WTC11 (cell line): ENCODE results near the gene BCAS3. TPM values are rescaled to one million over a fixed set of nuclear protein-coding genes. Genes with fewer than 3 reads are reported as not detected.

Source experiments
- ATAC-seq: fragments of 200-7000 bp; cut with Tn5 transposase; 2 replicates; pipeline ENCODE4 v1.10.0; 2021; ENCODE audit warnings: mild to moderate bottlenecking, moderate library complexity
- CTCF ChIA-PET: fragments of 300-600 bp; sonication (Branson Sonifier 250); formaldehyde crosslinking; loops from one replicate; lab custom pipeline; 2021; ENCODE audit warnings: antibody characterized with exemption; lab: Charles Lee
- POLR2A ChIA-PET: fragments of 350-600 bp; sonication (Branson Sonifier 250); formaldehyde crosslinking; loops from one replicate; lab custom pipeline; 2021; ENCODE audit warnings: antibody characterized with exemption; lab: Charles Lee
- DNase-seq: peaks from one replicate; pipeline ENCODE4 v3.0.0; 2021; ENCODE audit warnings: low spot score
- H3K27ac Mint-ChIP-seq: 2 replicates; pipeline ENCODE4 v1.8.0; 2021; ENCODE audit warnings: mixed read lengths
- H3K27me3 Mint-ChIP-seq: 2 replicates; pipeline ENCODE4 v1.8.0; 2021; ENCODE audit warnings: low read depth, mild to moderate bottlenecking, moderate library complexity, mixed read lengths
- H3K36me3 Mint-ChIP-seq: 2 replicates; pipeline ENCODE4 v1.8.0; 2021; ENCODE audit warnings: mixed read lengths
- H3K4me1 Mint-ChIP-seq: 2 replicates; pipeline ENCODE4 v1.8.0; 2022; ENCODE audit warnings: mixed read lengths
- H3K4me3 Mint-ChIP-seq: 2 replicates; pipeline ENCODE4 v1.8.0; 2021; ENCODE audit warnings: mild to moderate bottlenecking, moderate library complexity, mixed read lengths
- H3K9me3 Mint-ChIP-seq: 2 replicates; pipeline ENCODE4 v1.8.0; 2021; ENCODE audit warnings: mixed read lengths
- ATF1 ChIP-seq: sonication (generic); formaldehyde crosslinking; IDR thresholded peaks from 2 replicates; pipeline ENCODE4 v1.8.1; 2023; ENCODE audit warnings: mild to moderate bottlenecking, moderate library complexity, missing genetic modification reagents
- E2F4 ChIP-seq: sonication (generic); formaldehyde crosslinking; IDR thresholded peaks from 2 replicates; pipeline ENCODE4 v1.8.1; 2022; ENCODE audit warnings: low read depth, mild to moderate bottlenecking, moderate library complexity, missing genetic modification reagents, borderline replicate concordance
- ELF4 ChIP-seq: sonication (generic); formaldehyde crosslinking; IDR thresholded peaks from 2 replicates; pipeline ENCODE4 v1.8.1; 2022; ENCODE audit warnings: low read depth, mild to moderate bottlenecking, moderate library complexity, missing genetic modification reagents
- EMX1 ChIP-seq: fragments of 250-450 bp; sonication (Bioruptor Pico); IDR thresholded peaks from 2 replicates; pipeline ENCODE4 v1.8.0; 2021; ENCODE audit warnings: mild to moderate bottlenecking
- FOXJ3 ChIP-seq: sonication (generic); formaldehyde crosslinking; IDR thresholded peaks from 2 replicates; pipeline ENCODE4 v1.9.0; 2021; ENCODE audit warnings: missing genetic modification reagents, mild to moderate bottlenecking, borderline replicate concordance
- GRHL2 ChIP-seq: fragments of 250-450 bp; sonication (Bioruptor Pico); IDR thresholded peaks from 2 replicates; pipeline ENCODE4 v1.8.0; 2022; ENCODE audit warnings: mild to moderate bottlenecking, moderate library complexity; ENCODE audit not compliant: insufficient replicate concordance, severe bottlenecking
- IRF2 ChIP-seq: sonication (generic); formaldehyde crosslinking; IDR thresholded peaks from 2 replicates; pipeline ENCODE4 v1.8.0; 2022; ENCODE audit warnings: low read depth, missing genetic modification reagents, borderline replicate concordance
- MLX ChIP-seq: sonication (generic); formaldehyde crosslinking; IDR thresholded peaks from 2 replicates; pipeline ENCODE4 v1.8.1; 2023; ENCODE audit warnings: mild to moderate bottlenecking, missing genetic modification reagents, moderate library complexity
- MXD4 ChIP-seq: fragments of 250-450 bp; sonication (Bioruptor Pico); IDR thresholded peaks from 2 replicates; pipeline ENCODE4 v1.8.0; 2021; ENCODE audit warnings: mild to moderate bottlenecking, moderate library complexity, borderline replicate concordance
- NFATC4 ChIP-seq: fragments of 250-450 bp; sonication (Bioruptor Pico); IDR thresholded peaks from 2 replicates; pipeline ENCODE4 v1.9.0; 2021; ENCODE audit warnings: mild to moderate bottlenecking
- NR2C2 ChIP-seq: sonication (generic); formaldehyde crosslinking; IDR thresholded peaks from 2 replicates; pipeline ENCODE4 v1.8.0; 2022; ENCODE audit warnings: mild to moderate bottlenecking, missing genetic modification reagents
- PRDM15 ChIP-seq: sonication (generic); formaldehyde crosslinking; IDR thresholded peaks from 2 replicates; pipeline ENCODE4 v1.8.0; 2022; ENCODE audit warnings: missing genetic modification reagents
- PREB ChIP-seq: sonication (generic); formaldehyde crosslinking; IDR thresholded peaks from 2 replicates; pipeline ENCODE4 v1.8.1; 2022; ENCODE audit warnings: mild to moderate bottlenecking, missing genetic modification reagents, moderate library complexity, borderline replicate concordance
- ZNF138 ChIP-seq: sonication (generic); formaldehyde crosslinking; conservative IDR thresholded peaks from 2 replicates; pipeline ENCODE4 v1.8.1; 2022; ENCODE audit warnings: mild to moderate bottlenecking, moderate library complexity, missing genetic modification reagents
- ZNF281 ChIP-seq: sonication (generic); formaldehyde crosslinking; IDR thresholded peaks from 2 replicates; pipeline ENCODE4 v1.8.0; 2023; ENCODE audit warnings: mild to moderate bottlenecking, missing genetic modification reagents
- ZNF671 ChIP-seq: fragments of 250-450 bp; sonication (Bioruptor Pico); IDR thresholded peaks from 2 replicates; pipeline ENCODE4 v1.8.0; 2021; ENCODE audit warnings: mild to moderate bottlenecking
- total RNA-seq: library from RNA; stranded (reverse); gene quantifications from 3 replicates; pipeline ENCODE4 v1.2.3, GENCODE V29; 2021
- TF ChIP-seq, protein P1 (sequence below): fragments of 250-450 bp; sonication (Bioruptor Pico); conservative IDR thresholded peaks from 2 replicates; pipeline ENCODE4 v1.9.0; 2021; ENCODE audit warnings: mild to moderate bottlenecking
- TF ChIP-seq, protein P2 (sequence below): fragments of 200-600 bp; IDR thresholded peaks from 2 replicates; pipeline ENCODE4 v1.8.0; 2022; ENCODE audit warnings: antibody characterized with exemption
- TF ChIP-seq, protein P3 (sequence below): sonication (generic); formaldehyde crosslinking; IDR thresholded peaks from 2 replicates; pipeline ENCODE4 v1.8.1; 2022; ENCODE audit warnings: low read depth, missing genetic modification reagents, borderline replicate concordance

Gene BCAS3
- total RNA-seq, 1 experiment from 2014 or later, result 15.5 TPM

- CTCF ChIA-PET, result no interaction called here
- TF ChIP-seq GRHL2 (CRISPR knock-in tag) (no peak), MLX (CRISPR knock-in tag) (no peak), ZNF138 (CRISPR knock-in tag) (no peak), FOXJ3 (CRISPR knock-in tag) (no peak), ATF1 (CRISPR knock-in tag) (no peak), IRF2 (CRISPR knock-in tag) (no peak), NR2C2 (CRISPR knock-in tag) (no peak), ZNF671 (CRISPR knock-in tag) (no peak), EMX1 (CRISPR knock-in tag) (no peak), MXD4 (CRISPR knock-in tag) (no peak), ZNF281 (CRISPR knock-in tag) (no peak), E2F4 (no peak), NFATC4 (CRISPR knock-in tag) (no peak), ELF4 (CRISPR knock-in tag) (no peak)
Observed at GRCh38 chr17:60716766-60717165, 39.1 kb downstream of the BCAS3 start.

DNA sequence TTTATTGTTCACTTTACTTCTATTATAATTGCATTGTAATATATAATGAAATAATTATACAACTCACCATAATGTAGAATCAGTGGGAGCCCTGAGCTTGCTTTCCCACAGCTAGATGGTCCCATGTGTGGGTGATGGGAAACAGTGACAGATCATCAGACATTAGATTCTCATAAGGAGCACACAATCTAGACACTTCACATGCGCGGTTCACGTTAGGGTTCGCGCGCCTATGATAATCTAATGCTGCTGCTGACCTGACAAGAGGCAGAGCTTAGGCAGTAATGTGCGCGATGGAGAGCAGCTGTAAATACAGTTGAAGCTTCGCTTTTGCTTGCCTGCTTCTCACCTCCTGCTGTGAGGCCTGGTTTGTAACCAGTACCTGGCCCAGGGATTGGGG, 40.2 kb downstream of the BCAS3 start:
- H3K36me3 Mint-ChIP-seq, result no peaks in the 10 kb centered on the region
- no peak overlapping the region for H3K27ac Mint-ChIP-seq
- H3K27me3 Mint-ChIP-seq, result no peaks in the 10 kb centered on the region; the same call in none of the 2 replicates
- no peaks in the 10 kb centered on the region for H3K4me1 Mint-ChIP-seq
- POLR2A ChIA-PET, result no interaction called here
- ATAC-seq (no peak), DNase-seq (no peak)
- no peaks in the 10 kb centered on the region for H3K9me3 Mint-ChIP-seq
- H3K4me3 Mint-ChIP-seq, result no peak overlapping the region
- CTCF ChIA-PET, result no interaction called here
- TF ChIP-seq, protein P1, sequence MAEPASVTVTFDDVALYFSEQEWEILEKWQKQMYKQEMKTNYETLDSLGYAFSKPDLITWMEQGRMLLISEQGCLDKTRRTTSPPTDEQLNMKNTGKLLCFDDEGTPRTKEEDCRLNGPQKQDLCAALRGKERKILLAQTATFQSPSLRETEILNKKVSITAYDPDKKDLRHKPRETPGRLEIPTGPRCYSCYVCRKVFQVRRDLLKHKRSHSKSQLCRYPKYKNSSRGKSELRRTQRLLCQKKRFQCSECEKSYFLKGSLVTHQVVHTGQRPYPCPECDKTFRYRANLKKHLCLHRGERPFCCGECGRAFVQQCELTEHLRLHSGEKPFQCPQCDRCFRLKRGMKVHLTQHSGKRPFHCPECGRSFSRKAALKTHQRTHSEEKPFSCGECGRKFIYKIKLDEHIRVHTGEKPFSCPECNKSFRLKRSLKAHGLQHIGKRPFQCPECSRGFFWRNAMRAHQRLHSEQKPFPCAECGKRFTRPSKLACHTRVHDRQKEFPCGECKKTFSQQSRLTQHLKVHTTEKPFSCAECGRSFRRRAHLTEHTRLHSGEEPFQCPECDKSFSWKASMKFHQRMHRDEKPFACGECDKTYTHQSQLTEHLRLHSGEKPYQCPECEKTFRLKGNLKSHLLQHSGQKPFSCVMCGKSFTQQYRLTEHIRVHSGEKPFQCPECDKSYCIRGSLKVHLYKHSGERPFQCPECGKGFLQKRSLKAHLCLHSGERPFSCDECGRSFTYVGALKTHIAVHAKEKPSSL (CRISPR knock-in tag), result no peak
- TF ChIP-seq PREB (CRISPR knock-in tag), result no peak
- TF ChIP-seq IRF2 (CRISPR knock-in tag), result no peak
- TF ChIP-seq, protein P2, sequence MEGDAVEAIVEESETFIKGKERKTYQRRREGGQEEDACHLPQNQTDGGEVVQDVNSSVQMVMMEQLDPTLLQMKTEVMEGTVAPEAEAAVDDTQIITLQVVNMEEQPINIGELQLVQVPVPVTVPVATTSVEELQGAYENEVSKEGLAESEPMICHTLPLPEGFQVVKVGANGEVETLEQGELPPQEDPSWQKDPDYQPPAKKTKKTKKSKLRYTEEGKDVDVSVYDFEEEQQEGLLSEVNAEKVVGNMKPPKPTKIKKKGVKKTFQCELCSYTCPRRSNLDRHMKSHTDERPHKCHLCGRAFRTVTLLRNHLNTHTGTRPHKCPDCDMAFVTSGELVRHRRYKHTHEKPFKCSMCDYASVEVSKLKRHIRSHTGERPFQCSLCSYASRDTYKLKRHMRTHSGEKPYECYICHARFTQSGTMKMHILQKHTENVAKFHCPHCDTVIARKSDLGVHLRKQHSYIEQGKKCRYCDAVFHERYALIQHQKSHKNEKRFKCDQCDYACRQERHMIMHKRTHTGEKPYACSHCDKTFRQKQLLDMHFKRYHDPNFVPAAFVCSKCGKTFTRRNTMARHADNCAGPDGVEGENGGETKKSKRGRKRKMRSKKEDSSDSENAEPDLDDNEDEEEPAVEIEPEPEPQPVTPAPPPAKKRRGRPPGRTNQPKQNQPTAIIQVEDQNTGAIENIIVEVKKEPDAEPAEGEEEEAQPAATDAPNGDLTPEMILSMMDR, result no peak
- TF ChIP-seq, protein P3, sequence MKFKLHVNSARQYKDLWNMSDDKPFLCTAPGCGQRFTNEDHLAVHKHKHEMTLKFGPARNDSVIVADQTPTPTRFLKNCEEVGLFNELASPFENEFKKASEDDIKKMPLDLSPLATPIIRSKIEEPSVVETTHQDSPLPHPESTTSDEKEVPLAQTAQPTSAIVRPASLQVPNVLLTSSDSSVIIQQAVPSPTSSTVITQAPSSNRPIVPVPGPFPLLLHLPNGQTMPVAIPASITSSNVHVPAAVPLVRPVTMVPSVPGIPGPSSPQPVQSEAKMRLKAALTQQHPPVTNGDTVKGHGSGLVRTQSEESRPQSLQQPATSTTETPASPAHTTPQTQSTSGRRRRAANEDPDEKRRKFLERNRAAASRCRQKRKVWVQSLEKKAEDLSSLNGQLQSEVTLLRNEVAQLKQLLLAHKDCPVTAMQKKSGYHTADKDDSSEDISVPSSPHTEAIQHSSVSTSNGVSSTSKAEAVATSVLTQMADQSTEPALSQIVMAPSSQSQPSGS (CRISPR knock-in tag), result no peak
- TF ChIP-seq PRDM15 (CRISPR knock-in tag), result no peak

More at GRCh38 chr17:60716766-60717165, 39.1 kb downstream of the BCAS3 start:
- Mint-ChIP-seq H3K27ac (no peak overlapping the region), H3K36me3 (no peaks in the 10 kb centered on the region), H3K27me3 (no peaks in the 10 kb centered on the region; the same call in none of the 2 replicates), H3K4me1 (no peaks in the 10 kb centered on the region), H3K9me3 (no peaks in the 10 kb centered on the region), H3K4me3 (no peak overlapping the region)
- DNase-seq (no peak), ATAC-seq (no peak)
- POLR2A ChIA-PET, result no interaction called here
